Stomach (tissue), 9 donors: ENCODE results near the gene CDC5L. TPM values are rescaled to one million over a fixed set of nuclear protein-coding genes. Genes with fewer than 3 reads are reported as not detected.
A peak's percentile ranks its signal among the peaks of the same experiment; 100 is the strongest.

Experiments used
- DNase-seq, 2 donors: peaks; one replicate each; pipeline versions ENCODE4 v3.0.0 to v3.0.0-alpha.2; 2013 to 2019
- H3K27ac ChIP-seq, 5 donors: fragments of 200-600 bp in 4 of 5; sonication (generic) in 4 of 5; one replicate each; pipeline ENCODE4 v1.5.1; 2013 to 2019; ENCODE audit warnings: mild to moderate bottlenecking in 1 of 5, moderate library complexity in 1 of 5
- H3K27me3 ChIP-seq, 3 donors: fragments of 200-600 bp; sonication (generic); one replicate each; pipeline ENCODE4 v1.5.1; 2017 to 2019; ENCODE audit warnings: mixed run types in 1 of 3
- H3K36me3 ChIP-seq, 4 donors: fragments of 200-600 bp; sonication (generic); 1 replicate in 3 of 4; 2 replicates in 1 of 4; pipeline ENCODE4 v1.5.1; 2016 to 2019
- H3K4me1 ChIP-seq, 4 donors: fragments of 200-600 bp; sonication (generic); one replicate each; pipeline ENCODE4 v1.5.1; 2016 to 2019
- H3K4me3 ChIP-seq, 4 donors: fragments of 200-600 bp; sonication (generic) in 3 of 4; one replicate each; pipeline ENCODE4 v1.5.1; 2016 to 2019; ENCODE audit warnings: mild to moderate bottlenecking in 1 of 4
- H3K9me3 ChIP-seq, 4 donors: fragments of 200-600 bp; sonication (generic); one replicate each; pipeline ENCODE4 v1.5.1; 2016 to 2019
- EP300 ChIP-seq: sonication (generic); formaldehyde crosslinking; IDR thresholded peaks from one replicate; pipeline ENCODE4 v1.6.1; 2017; ENCODE audit warnings: antibody characterized with exemption
- POLR2A ChIP-seq, 4 donors: fragments of 450-650 bp; IDR thresholded peaks; one replicate each; pipeline ENCODE4 v1.6.1; 2016; ENCODE audit warnings: antibody characterized with exemption in 4 of 4, control low read depth in 2 of 4, mild to moderate bottlenecking in 1 of 4, moderate library complexity in 1 of 4
- POLR2AphosphoS5 ChIP-seq, 3 donors: sonication (generic); formaldehyde crosslinking; IDR thresholded peaks; one replicate each; pipeline ENCODE4 v1.6.1; 2016; ENCODE audit warnings: antibody characterized with exemption in 3 of 3
- WGBS, 5 donors: extraction: QIAGEN DNeasy Blood & Tissue Kit in 3 of 5; methylation state at CpG; one replicate each; pipeline versions ENCODE4 v1.1.5 to v1.1.7; 2013 to 2018; 5-methylcytosine and 5-hydroxymethylcytosine counted together
- intact Hi-C: fragments of 100-400 bp; cut with DNase I; formaldehyde crosslinking; loops from one replicate; pipeline ENCODE4 v1.15.1; 2023; ENCODE audit warnings: low total_unique reads
- polyA plus RNA-seq, 3 donors: library from polyadenylated mRNA; stranded (reverse); fragments of 200-250 nt; gene quantifications; one replicate each; pipeline ENCODE4 v1.2.3, GENCODE V29; 2013
- total RNA-seq, 5 donors: library from RNA; depleted of rRNA; stranded (reverse); fragments of >200 nt; gene quantifications; one replicate each; pipeline versions ENCODE4 v1.1.0 to v1.2.3, GENCODE V29; 2014 to 2016
- TF ChIP-seq, protein P1 (sequence below), 7 experiments: fragments of 450-650 bp in 4 of 7; fragments of 200-600 bp in 3 of 7; sonication (generic) in 3 of 7; IDR thresholded peaks; one replicate each; pipeline ENCODE4 v1.5.1; 2016 to 2019; ENCODE audit warnings: antibody characterized with exemption in 7 of 7, control low read depth in 2 of 7, mild to moderate bottlenecking in 1 of 7
- donor health status: healthy with polysubstance abuse.
- donor health status: Bipolar disorder and iron deficiency.
- donor health status: healthy.

The CDC5L gene
- total and polyA plus RNA-seq, 8 donors: 4.9 to 29.2 (median 8.2) TPM

DNA sequence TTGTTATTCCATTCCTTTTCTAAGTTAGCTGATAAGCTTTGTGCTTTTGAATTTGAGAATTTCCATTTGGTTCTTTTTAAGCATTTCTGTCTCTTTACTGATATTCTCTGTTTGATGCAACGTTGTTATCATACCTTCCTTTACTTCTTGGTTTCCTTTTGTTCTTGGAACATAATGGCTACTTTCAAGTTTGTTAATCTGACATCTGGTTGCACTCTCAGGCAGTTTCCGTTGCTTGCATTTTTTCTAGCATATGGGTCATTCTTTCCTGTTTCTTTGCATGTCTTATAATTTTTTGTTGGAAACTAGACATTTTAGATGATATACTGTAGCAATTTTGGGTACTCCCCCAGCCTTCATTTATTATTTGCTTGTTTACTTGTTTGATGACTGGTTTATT lies 12.5 kb downstream of the CDC5L start:
- intact Hi-C loops: no loop called here
- no peaks in the 10 kb centered on the region for H3K27me3 ChIP-seq
- DNase-seq: no peak
- H3K4me1 ChIP-seq: peaks cover 0 to 47% (median 14%) of the 10 kb centered on the region in 4 donors
- no peaks in the 10 kb centered on the region for H3K9me3 ChIP-seq
- WGBS, 5 donors: 54 to 70% (median 61%) methylated on average over 2 of the region's 2 CpGs
- H3K27ac ChIP-seq: no peak overlapping the region
- H3K36me3 ChIP-seq: peaks cover 34 to 86% (median 83%) of the 10 kb centered on the region in 4 donors
- H3K4me3 ChIP-seq: no peak overlapping the region
- TF ChIP-seq POLR2A (IDR thresholded peaks at IDR 0.05): no peak
- TF ChIP-seq EP300: no peak

DNA sequence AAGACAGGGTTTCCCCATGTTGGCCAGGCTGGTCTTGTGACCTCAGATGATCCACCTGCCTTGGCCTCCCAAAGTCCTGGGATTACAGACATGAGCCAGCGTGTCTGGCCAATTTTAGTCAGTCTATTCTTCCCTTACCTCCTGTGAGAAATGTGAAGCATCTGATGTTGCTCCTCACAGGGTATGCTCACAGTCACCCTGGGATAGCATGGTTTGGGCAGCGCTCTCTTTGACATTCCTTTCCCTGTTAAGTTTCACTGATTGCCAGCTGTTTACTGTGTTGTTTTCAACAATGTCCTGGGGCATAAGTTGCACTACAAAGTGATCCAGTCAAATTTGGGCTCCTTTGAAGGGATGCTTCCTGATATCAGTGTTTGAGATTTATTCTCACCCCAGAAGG lies 13.1 kb downstream of the CDC5L start:
- H3K27ac ChIP-seq: peak overlapping the region in 1 of 5 donors; percentile 24
- intact Hi-C loops: no loop called here
- H3K27me3 ChIP-seq: no peaks in the 10 kb centered on the region
- peaks cover 0 to 47% (median 14%) of the 10 kb centered on the region in 4 donors for H3K4me1 ChIP-seq
- 93 to 100% (median 99%) methylated on average over 2 of the region's 2 CpGs for WGBS, 5 donors
- DNase-seq: no peak
- H3K4me3 ChIP-seq: no peak overlapping the region
- TF ChIP-seq POLR2A (IDR thresholded peaks at IDR 0.05) (no peak), POLR2AphosphoS5 (IDR thresholded peaks at IDR 0.05) (no peak), EP300 (no peak)
- TF ChIP-seq, protein P1, sequence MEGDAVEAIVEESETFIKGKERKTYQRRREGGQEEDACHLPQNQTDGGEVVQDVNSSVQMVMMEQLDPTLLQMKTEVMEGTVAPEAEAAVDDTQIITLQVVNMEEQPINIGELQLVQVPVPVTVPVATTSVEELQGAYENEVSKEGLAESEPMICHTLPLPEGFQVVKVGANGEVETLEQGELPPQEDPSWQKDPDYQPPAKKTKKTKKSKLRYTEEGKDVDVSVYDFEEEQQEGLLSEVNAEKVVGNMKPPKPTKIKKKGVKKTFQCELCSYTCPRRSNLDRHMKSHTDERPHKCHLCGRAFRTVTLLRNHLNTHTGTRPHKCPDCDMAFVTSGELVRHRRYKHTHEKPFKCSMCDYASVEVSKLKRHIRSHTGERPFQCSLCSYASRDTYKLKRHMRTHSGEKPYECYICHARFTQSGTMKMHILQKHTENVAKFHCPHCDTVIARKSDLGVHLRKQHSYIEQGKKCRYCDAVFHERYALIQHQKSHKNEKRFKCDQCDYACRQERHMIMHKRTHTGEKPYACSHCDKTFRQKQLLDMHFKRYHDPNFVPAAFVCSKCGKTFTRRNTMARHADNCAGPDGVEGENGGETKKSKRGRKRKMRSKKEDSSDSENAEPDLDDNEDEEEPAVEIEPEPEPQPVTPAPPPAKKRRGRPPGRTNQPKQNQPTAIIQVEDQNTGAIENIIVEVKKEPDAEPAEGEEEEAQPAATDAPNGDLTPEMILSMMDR (IDR thresholded peaks at IDR 0.05): no peak
- peaks cover 30 to 85% (median 83%) of the 10 kb centered on the region in 4 donors for H3K36me3 ChIP-seq
- H3K9me3 ChIP-seq: no peaks in the 10 kb centered on the region

DNA sequence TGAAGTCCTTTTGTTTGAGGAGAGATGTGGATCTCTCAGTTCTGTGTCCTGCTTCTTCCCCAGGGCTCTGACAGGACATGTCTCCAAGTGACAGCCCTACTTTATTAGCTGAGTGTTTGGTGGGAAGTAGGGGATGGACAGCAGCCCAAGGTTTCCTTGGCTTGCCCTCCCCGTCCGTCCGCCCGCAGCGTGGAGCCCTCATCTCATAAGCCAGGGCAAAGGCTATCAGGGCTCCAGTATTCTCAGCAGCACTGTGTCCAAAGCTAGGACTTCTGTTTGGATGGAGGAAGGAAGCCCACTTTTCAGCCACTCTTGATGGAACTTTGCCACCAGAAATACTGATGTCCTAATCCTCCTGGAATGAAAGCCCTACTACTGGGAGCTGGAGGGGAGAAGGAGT lies 13.6 kb downstream of the CDC5L start:
- TF ChIP-seq POLR2A (IDR thresholded peaks at IDR 0.05) (no peak), POLR2AphosphoS5 (IDR thresholded peaks at IDR 0.05) (no peak), EP300 (no peak)
- TF ChIP-seq, protein P1 (IDR thresholded peaks at IDR 0.05): no peak
- peaks cover 0 to 47% (median 14%) of the 10 kb centered on the region in 4 donors for H3K4me1 ChIP-seq
- H3K9me3 ChIP-seq: no peaks in the 10 kb centered on the region
- WGBS, 5 donors: 76 to 98% (median 91%) methylated on average over 4 to 5 of the region's 5 CpGs
- no peaks in the 10 kb centered on the region for H3K27me3 ChIP-seq
- H3K27ac ChIP-seq: peak overlapping the region in 1 of 5 donors; percentile 24
- intact Hi-C loops: no loop called here
- no peak for DNase-seq
- peaks cover 31 to 85% (median 83%) of the 10 kb centered on the region in 4 donors for H3K36me3 ChIP-seq
- H3K4me3 ChIP-seq: no peak overlapping the region

DNA sequence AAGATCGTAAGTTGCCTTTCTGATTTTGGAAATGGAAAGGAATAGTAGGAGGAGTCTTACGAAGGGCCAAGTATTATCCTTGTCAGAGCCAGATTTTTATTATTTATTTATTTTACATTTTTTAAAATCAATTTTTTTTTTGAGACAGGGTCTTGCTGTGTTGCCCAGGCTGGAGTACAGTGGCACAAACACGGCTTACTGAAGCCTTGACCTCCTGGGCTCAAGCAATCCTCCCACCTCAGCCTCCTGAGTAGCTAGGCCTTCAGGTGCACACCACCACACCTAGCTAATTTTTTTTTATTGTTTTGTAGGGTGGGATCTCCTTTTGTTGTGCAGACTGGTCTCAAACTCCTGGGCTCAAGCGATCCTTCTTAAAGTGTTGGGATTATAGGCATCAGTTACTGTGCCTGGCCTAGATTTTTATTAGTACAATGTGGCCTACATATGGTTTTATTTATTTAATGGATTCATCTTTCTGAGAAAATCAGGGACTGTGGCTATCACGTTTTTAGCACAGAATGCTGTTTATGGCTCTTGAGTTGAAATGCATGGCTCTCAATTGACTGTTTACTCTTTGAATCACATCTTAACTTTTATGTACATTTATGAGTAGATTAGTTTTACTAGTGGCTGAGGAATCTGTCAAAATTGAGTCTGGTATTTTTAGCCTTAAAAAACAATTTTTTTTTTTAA lies 16.7 kb downstream of the CDC5L start:
- Histone ChIP-seq H3K4me3 (no peak overlapping the region), H3K27ac (no peak overlapping the region), H3K27me3 (no peaks in the 10 kb centered on the region), H3K36me3 (peaks cover 43 to 85% (median 83%) of the 10 kb centered on the region in 4 donors), H3K9me3 (no peaks in the 10 kb centered on the region), H3K4me1 (peaks cover 0 to 32% (median 3%) of the 10 kb centered on the region in 4 donors)
- TF ChIP-seq POLR2A (IDR thresholded peaks at IDR 0.05) (no peak), POLR2AphosphoS5 (IDR thresholded peaks at IDR 0.05) (no peak), EP300 (no peak)
- TF ChIP-seq, protein P1 (IDR thresholded peaks at IDR 0.05): no peak
- intact Hi-C loops: no loop called here
- no peak for DNase-seq
- WGBS, 5 donors: 84 to 88% (median 87%) methylated on average over 5 of the region's 5 CpGs

DNA sequence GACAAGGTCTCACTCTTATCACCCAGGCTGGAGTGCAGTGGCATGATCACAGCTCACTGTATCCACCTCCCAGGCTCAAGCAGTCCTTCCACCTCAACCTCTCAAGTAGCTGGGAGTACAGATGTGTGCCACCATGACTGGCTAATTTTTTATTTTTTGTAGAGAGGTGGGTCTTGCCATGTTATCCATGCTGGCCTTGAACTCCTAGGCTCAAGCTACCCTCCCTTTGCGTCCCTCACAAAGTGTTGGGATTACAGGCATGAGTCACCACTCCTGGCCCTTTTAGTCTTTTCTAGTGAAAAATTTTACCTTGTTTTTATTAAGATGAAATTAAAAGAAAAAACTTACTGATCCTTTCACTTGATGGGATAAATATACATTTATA lies 17.2 kb downstream of the CDC5L start:
- H3K4me3 ChIP-seq: no peak overlapping the region
- no peak for DNase-seq
- intact Hi-C loops: no loop called here
- H3K4me1 ChIP-seq: peaks cover 0 to 27% (median under 1%) of the 10 kb centered on the region in 4 donors
- no peak overlapping the region for H3K27ac ChIP-seq
- H3K36me3 ChIP-seq: peaks cover 47 to 85% (median 83%) of the 10 kb centered on the region in 4 donors
- no peaks in the 10 kb centered on the region for H3K27me3 ChIP-seq
- whole genome bisulfite sequencing, 5 donors: 96 to 100% (median 97%) methylated on average over 1 of the region's 1 CpG
- TF ChIP-seq, protein P1 (IDR thresholded peaks at IDR 0.05): no peak
- TF ChIP-seq POLR2A (IDR thresholded peaks at IDR 0.05) (no peak), EP300 (no peak), POLR2AphosphoS5 (IDR thresholded peaks at IDR 0.05) (no peak)
- H3K9me3 ChIP-seq: no peaks in the 10 kb centered on the region
